ENCODE measurements around the gene PHC2.
"Not testable (repeated sequence)": the region's sequence is repeated elsewhere in the genome, so short reads cannot be mapped to it uniquely, and the experiment has no call there.

PHC2 gene

DNA sequence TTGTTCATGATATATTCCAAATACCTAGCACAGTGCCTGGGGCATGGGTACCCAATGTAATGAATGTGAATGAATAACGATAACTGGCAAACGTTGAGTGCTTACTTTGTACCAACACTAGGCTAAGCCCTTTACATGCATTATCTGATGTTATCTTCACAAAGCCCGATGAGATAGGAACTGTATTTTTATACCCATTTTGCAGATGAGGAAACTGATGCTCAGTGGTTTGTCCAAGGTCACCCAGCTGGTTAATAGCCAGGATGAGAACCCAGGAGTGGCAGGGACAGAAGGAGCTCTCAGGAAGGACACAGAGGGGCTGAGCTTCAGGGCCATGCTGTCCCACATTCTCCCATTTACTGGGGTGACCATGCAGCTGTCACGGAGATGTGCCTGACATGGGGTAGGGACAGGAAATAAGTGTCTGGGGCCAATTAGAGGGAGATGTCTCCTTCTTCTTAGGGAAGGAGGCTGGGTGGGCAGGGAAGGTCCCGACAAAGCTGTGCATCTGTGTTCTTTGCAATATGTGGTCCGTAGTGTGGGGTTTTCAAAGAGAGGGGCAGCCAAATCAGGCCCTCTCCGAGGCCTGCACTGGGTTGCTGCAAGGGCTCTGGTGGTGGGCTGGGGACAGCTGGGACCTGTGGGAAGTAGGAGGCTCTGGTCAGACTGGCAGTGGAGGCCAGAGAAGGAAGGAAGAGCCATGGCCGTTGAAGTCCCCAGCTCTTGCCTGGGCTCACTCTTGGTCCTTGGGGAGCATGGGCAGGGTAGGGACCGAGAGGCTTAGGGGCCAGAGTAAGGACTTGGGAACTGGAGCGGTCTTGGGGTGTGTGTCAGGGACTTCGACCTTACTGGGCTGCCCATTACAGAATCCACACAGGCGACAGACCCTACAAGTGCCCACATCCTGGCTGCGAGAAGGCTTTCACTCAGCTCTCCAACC lies 136.6 kb downstream of the PHC2 start:
- no peak overlapping the region for H3K4me3 ChIP-seq (ENCODE audit: low read depth, low read length)
- TF ChIP-seq, protein P1, sequence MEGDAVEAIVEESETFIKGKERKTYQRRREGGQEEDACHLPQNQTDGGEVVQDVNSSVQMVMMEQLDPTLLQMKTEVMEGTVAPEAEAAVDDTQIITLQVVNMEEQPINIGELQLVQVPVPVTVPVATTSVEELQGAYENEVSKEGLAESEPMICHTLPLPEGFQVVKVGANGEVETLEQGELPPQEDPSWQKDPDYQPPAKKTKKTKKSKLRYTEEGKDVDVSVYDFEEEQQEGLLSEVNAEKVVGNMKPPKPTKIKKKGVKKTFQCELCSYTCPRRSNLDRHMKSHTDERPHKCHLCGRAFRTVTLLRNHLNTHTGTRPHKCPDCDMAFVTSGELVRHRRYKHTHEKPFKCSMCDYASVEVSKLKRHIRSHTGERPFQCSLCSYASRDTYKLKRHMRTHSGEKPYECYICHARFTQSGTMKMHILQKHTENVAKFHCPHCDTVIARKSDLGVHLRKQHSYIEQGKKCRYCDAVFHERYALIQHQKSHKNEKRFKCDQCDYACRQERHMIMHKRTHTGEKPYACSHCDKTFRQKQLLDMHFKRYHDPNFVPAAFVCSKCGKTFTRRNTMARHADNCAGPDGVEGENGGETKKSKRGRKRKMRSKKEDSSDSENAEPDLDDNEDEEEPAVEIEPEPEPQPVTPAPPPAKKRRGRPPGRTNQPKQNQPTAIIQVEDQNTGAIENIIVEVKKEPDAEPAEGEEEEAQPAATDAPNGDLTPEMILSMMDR (IDR thresholded peaks at IDR 0.05; ENCODE audit: low read depth, low read length) = no peak

GRCh38 chr1:33292726-33293340 lies 138.1 kb downstream of the PHC2 start:
- TF ChIP-seq, protein P1 (IDR thresholded peaks at IDR 0.05; ENCODE audit: low read depth, low read length) = no peak

DNA sequence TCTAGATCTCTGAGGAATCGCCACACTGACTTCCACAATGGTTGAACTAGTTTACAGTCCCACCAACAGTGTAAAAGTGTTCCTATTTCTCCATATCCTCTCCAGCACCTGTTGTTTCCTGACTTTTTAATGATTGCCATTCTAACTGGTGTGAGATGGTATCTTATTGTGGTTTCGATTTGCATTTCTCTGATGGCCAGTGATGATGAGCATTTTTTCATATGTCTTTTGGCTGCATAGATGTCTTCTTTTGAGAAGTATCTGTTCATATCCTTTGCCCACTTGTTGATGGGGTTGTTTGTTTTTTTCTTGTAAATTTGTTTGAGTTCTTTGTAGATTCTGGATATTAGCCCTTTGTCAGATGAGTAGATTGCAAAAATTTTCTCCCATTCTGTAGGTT lies 140.3 kb downstream of the PHC2 start:
- not testable (repeated sequence) for H3K4me3 ChIP-seq (ENCODE audit: low read depth, low read length)

More at GRCh38 chr1:33292726-33293340, 138.1 kb downstream of the PHC2 start:
- no peak overlapping the region for H3K4me3 ChIP-seq (ENCODE audit: low read depth, low read length)

GRCh38 chr1:33289858-33290154 lies 141.1 kb downstream of the PHC2 start:
- TF ChIP-seq, protein P1 (IDR thresholded peaks at IDR 0.05; ENCODE audit: low read depth, low read length) = no peak
- H3K4me3 ChIP-seq (ENCODE audit: low read depth, low read length) = no peak overlapping the region

DNA sequence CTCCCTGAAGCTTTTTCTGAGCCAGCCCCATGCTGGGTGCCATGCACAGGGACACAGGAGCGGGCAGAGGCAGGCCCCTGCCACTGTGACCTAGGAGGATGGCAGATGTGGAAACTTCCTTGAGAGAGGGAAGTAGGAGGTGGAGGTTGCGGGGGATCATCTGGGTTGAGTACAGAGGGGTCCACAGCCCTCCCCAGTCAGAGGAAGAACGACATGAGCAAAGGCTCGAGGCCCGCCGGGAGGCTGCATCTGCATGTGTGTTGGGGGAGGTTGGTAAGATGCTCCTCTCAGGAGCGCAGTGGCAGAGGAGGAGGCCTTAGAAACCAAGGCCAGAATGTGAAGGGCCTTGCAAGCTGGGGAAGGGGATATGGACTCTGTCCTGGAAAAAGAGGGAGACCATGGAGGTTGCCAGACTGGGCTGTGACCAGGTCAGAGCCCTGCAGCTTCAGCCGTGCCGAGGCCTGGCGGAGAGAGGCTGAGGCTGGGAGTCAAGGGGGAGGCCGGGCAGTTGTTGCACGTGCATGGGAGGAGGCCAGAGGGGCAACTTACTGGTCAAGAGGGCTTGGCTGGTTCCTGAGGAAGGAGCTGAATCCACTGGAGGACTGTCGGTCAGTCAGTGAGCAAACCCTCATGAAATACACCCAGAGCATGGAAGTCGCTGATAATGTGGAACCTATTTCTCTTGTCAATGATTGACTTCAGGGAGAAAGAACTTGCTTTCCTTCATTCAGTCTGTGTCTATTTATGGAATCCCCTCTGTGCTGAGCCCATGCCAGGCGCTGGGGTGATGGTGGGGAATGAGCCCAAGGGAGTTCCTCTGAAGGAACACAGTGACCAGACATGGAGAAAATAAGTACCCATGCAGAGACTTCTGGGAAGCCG lies 141.7 kb downstream of the PHC2 start:
- H3K4me3 ChIP-seq (ENCODE audit: low read depth, low read length) = no peak overlapping the region
- TF ChIP-seq, protein P1 (IDR thresholded peaks at IDR 0.05; ENCODE audit: low read depth, low read length) = no peak

- no peak overlapping the region for H3K4me3 ChIP-seq (ENCODE audit: low read depth, low read length)
- TF ChIP-seq, protein P1 (IDR thresholded peaks at IDR 0.05; ENCODE audit: low read depth, low read length) = no peak
These were observed 143.6 kb downstream of the PHC2 start for GRCh38 chr1:33287317-33287716.

GRCh38 chr1:33286451-33287185 lies 144.3 kb downstream of the PHC2 start:
- TF ChIP-seq, protein P1 (IDR thresholded peaks at IDR 0.05; ENCODE audit: low read depth, low read length) = no peak
- H3K4me3 ChIP-seq (ENCODE audit: low read depth, low read length) = no peak overlapping the region
